H54 (cell line): ENCODE results near the gene CXXC5.

ENCODE experiments used
- DNase-seq: peaks from one replicate; pipeline ENCODE4 v3.0.0; 2011; ENCODE audit warnings: low spot score, mixed read lengths; ENCODE audit not compliant: insufficient read length
- FAIRE-seq: peaks from 3 replicates; lab custom pipeline; 2011; peaks lifted over from hg19 to GRCh38; lab: Jason Lieb, UNC
- POLR2A ChIP-seq: IDR thresholded peaks from 2 replicates; pipeline ENCODE4 v1.6.1; 2011; ENCODE audit warnings: low read depth, mild to moderate bottlenecking, low read length

The CXXC5 gene

GRCh38 chr5:139651853-139652787 lies 4.0 kb downstream of the CXXC5 start:
- DNase-seq, result peak; percentile 79
- FAIRE-seq, result peak; percentile 6
- TF ChIP-seq POLR2A, result no peak

- FAIRE-seq, result no peak
- TF ChIP-seq POLR2A, result no peak
- no peak for DNase-seq
Measured at GRCh38 chr5:139652788-139653241, 4.7 kb downstream of the CXXC5 start.

- no peak for TF ChIP-seq POLR2A
- FAIRE-seq, result no peak
- no peak for DNase-seq
Measured at GRCh38 chr5:139653616-139654015, 5.5 kb downstream of the CXXC5 start.

- FAIRE-seq, result no peak
- no peak for TF ChIP-seq POLR2A
Measured at GRCh38 chr5:139654464-139654863, 6.3 kb downstream of the CXXC5 start.

GRCh38 chr5:139654871-139655491 lies 6.8 kb downstream of the CXXC5 start:
- DNase-seq, result no peak
- no peak for FAIRE-seq
- TF ChIP-seq POLR2A, result no peak

More at GRCh38 chr5:139654464-139654863, 6.3 kb downstream of the CXXC5 start:
- DNase-seq, result no peak

- FAIRE-seq, result no peak
- TF ChIP-seq POLR2A, result no peak
- DNase-seq, result no peak
Measured at GRCh38 chr5:139655727-139656271, 7.7 kb downstream of the CXXC5 start.

GRCh38 chr5:139657363-139658321 lies 9.5 kb downstream of the CXXC5 start:
- no peak for DNase-seq
- no peak for TF ChIP-seq POLR2A
- FAIRE-seq, result no peak

GRCh38 chr5:139658501-139658927 lies 10.4 kb downstream of the CXXC5 start:
- TF ChIP-seq POLR2A, result no peak
- DNase-seq (no peak), FAIRE-seq (no peak)

GRCh38 chr5:139658928-139659667 lies 10.9 kb downstream of the CXXC5 start:
- DNase-seq, result peak; percentile 77
- no peak for FAIRE-seq
- 0 out of 2 replicates have a peak, but pooled peaks have one; percentile 18 for TF ChIP-seq POLR2A

- TF ChIP-seq POLR2A, result no peak
- no peak for DNase-seq
Measured at GRCh38 chr5:139659695-139660101, 11.5 kb downstream of the CXXC5 start.

GRCh38 chr5:139660105-139660922 lies 12.2 kb downstream of the CXXC5 start:
- no peak for FAIRE-seq
- TF ChIP-seq POLR2A, result peak; percentile 69
- DNase-seq, result peak; percentile 78

More at GRCh38 chr5:139659695-139660101, 11.5 kb downstream of the CXXC5 start:
- no peak for FAIRE-seq
